Effector memory CD4-positive, alpha-beta T cell (primary cell): Measurements from ENCODE around the gene PPP1R3G.

Experiments used
- DNase-seq, 3 donors: peaks; one replicate each; pipeline ENCODE4 v3.0.0-alpha.2; 2020
- H3K27ac ChIP-seq: 2 replicates; pipeline ENCODE4 v1.7.0; 2013; ENCODE audit warnings: mild to moderate bottlenecking, low read length, moderate library complexity; ENCODE audit not compliant: insufficient read depth, poor library complexity, severe bottlenecking
- H3K27me3 ChIP-seq: replicated peaks from 2 replicates; pipeline ENCODE4 v1.7.0; 2013; ENCODE audit warnings: mild to moderate bottlenecking, low read length; ENCODE audit not compliant: insufficient read depth, control insufficient read depth, poor library complexity, severe bottlenecking
- H3K36me3 ChIP-seq: 2 replicates; pipeline ENCODE4 v1.7.0; 2013; ENCODE audit warnings: mild to moderate bottlenecking, low read length, moderate library complexity; ENCODE audit not compliant: control insufficient read depth, insufficient read depth
- H3K4me1 ChIP-seq: 2 replicates; pipeline ENCODE4 v1.7.0; 2013; ENCODE audit warnings: low read length, mild to moderate bottlenecking; ENCODE audit not compliant: control insufficient read depth, insufficient read depth, poor library complexity, severe bottlenecking
- H3K4me3 ChIP-seq: 2 replicates; pipeline ENCODE4 v1.7.0; 2013; ENCODE audit warnings: low read length, low read depth, mild to moderate bottlenecking; ENCODE audit not compliant: insufficient read depth, poor library complexity, severe bottlenecking
- H3K9me3 ChIP-seq: 2 replicates; pipeline ENCODE4 v1.7.0; 2013; ENCODE audit warnings: mild to moderate bottlenecking, low read length, moderate library complexity; ENCODE audit not compliant: control insufficient read depth

Gene PPP1R3G

GRCh38 chr6:5133943-5134342 is 48.8 kb downstream of the PPP1R3G start:
- Histone ChIP-seq H3K9me3 (no peaks in the 10 kb centered on the region), H3K27me3 (no peaks in the 10 kb centered on the region), H3K36me3 (no peaks in the 10 kb centered on the region), H3K4me1 (no peaks in the 10 kb centered on the region), H3K4me3 (no peak overlapping the region), H3K27ac (no peak overlapping the region)
- no peak for DNase-seq

GRCh38 chr6:5135788-5136376 is 50.7 kb downstream of the PPP1R3G start:
- Histone ChIP-seq H3K4me1 (no peaks in the 10 kb centered on the region), H3K9me3 (no peaks in the 10 kb centered on the region), H3K27me3 (no peaks in the 10 kb centered on the region), H3K27ac (no peak overlapping the region), H3K4me3 (no peak overlapping the region), H3K36me3 (no peaks in the 10 kb centered on the region)
- peak in 1 of 3 donors; percentile 8 for DNase-seq

DNA sequence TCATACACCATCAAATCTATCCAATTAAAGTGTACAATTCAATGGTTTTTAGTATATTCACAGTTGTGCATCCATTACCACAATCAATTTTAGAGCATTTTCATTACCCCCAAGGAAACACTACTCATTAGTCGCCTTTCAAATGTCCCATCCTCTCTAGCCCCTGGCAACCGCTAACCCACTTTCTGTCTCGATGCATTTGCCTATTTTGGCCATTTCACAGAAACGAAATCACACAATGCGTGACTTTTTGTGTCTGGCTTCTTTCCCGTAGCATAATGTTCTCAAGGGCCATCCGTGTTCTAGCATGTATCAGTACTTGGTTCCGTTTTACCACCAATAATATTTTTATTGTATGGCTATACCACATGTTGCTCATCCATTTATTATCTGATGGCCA is 51.7 kb downstream of the PPP1R3G start:
- H3K4me1 ChIP-seq: no peaks in the 10 kb centered on the region
- no peak overlapping the region for H3K27ac ChIP-seq
- H3K9me3 ChIP-seq: no peaks in the 10 kb centered on the region
- H3K4me3 ChIP-seq: no peak overlapping the region
- DNase-seq: no peak
- H3K27me3 ChIP-seq: no peaks in the 10 kb centered on the region
- no peaks in the 10 kb centered on the region for H3K36me3 ChIP-seq
